Upper lobe of right lung (tissue), 1 donor: ENCODE data around the gene TSC1. TPM values are rescaled to one million over a fixed set of nuclear protein-coding genes. Genes with fewer than 3 reads are reported as not detected.
"Not testable (repeated sequence)": the region's sequence is repeated elsewhere in the genome, so short reads cannot be mapped to it uniquely, and the experiment has no call there.

Source experiments
- ATAC-seq: fragments of 200-7000 bp; cut with Tn5 transposase; one replicate; pipeline ENCODE4 v1.9.1; 2020; ENCODE audit warnings: mild to moderate bottlenecking, moderate library complexity
- DNase-seq: peaks from one replicate; pipeline ENCODE4 v3.0.0-alpha.2; 2020
- H3K27ac ChIP-seq: fragments of 200-600 bp; one replicate; pipeline ENCODE4 v1.8.0; 2022
- H3K27me3 ChIP-seq: fragments of 200-600 bp; one replicate; pipeline ENCODE4 v1.8.0; 2022; ENCODE audit warnings: mild to moderate bottlenecking
- H3K36me3 ChIP-seq: fragments of 200-600 bp; one replicate; pipeline ENCODE4 v1.8.0; 2022
- H3K4me1 ChIP-seq: fragments of 200-600 bp; one replicate; pipeline ENCODE4 v1.8.0; 2022
- H3K4me3 ChIP-seq: fragments of 200-600 bp; one replicate; pipeline ENCODE4 v1.8.0; 2022; ENCODE audit warnings: mild to moderate bottlenecking
- H3K9me3 ChIP-seq: fragments of 200-600 bp; one replicate; pipeline ENCODE4 v1.8.0; 2022
- intact Hi-C: fragments of 100-400 bp; cut with DNase I; formaldehyde crosslinking; loops from one replicate; pipeline ENCODE4 v1.11.0; 2022
- long read RNA-seq: library from polyadenylated mRNA; unstranded; transcript quantifications from one replicate; pipeline ENCODE4 v2.0.0, GENCODE V29; 2021
- total RNA-seq: library from RNA; stranded (reverse); fragmentation: NEBNext Ultra II Directional; extraction: Animal tissue kit (Norgen Biotek cat#: 25700); gene quantifications from one replicate; pipeline ENCODE4 v1.2.1, GENCODE V29; 2021
- TF ChIP-seq, protein P1 (sequence below): fragments of 200-600 bp; IDR thresholded peaks from one replicate; pipeline ENCODE4 v1.8.0; 2022; ENCODE audit warnings: antibody characterized with exemption
- donor health status: DM: no; HTN: yes; CAD: no; lungs with severe emphysema.

The TSC1 gene
- 44.9 TPM for total RNA-seq
- long read RNA-seq, full-length matches to known transcripts = 5 of 13 reads
- long read RNA-seq, partial matches to known transcripts = 2 of 13 reads
- long read RNA-seq, other reads (novel, unspliced or antisense) = 6 of 13 reads

DNA sequence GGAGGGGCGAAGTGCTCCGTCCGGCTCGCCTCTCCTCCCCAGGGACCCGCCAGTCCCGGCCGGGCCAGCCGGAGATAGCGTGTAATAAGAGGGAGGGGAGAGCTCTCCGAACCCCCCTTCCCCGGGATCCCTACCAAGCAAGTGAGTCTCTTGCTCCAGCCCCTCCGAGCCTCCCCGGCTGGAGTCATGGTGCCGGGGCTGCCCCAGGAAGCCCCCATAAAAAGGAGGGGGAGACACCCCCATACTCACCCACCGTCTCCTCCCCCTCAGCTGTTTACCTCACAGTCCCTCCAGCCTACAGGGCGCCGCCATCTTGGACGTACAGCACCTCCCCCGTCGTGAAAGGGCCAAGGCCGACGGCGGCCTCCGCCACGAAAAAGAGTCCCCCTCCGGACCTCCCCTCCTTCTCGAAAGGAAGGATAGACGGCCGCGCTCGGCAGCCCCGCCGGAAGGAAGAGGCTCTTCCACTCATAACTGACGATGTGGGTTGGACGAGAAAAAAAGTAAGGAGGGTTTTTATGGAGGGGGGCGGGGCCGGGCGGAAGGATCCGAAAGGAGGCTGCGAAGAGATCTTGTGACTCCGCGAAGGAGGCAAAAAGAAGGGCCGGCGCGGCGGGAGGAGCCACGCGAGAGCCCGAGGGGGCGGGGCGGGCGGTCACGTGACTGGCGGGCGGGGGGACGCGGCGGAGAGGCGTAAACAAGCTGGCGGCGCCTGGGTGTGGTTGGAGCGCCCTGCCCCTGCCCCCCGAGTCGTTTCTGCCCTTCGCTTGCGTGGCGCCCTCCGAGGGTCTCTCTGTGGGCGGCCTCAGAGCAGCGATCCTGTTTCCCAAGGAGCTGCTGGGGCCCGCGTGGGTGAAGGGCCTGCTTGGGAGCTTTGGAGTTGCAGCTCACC, at the start of gene TSC1:
TSC1 (minus strand) TSS at position 323 of the 892 bp plus-strand sequence. CDS start 15,744 bp downstream, outside the sequence.
- H3K36me3 ChIP-seq = no peaks in the 10 kb centered on the region
- TF ChIP-seq, protein P1, sequence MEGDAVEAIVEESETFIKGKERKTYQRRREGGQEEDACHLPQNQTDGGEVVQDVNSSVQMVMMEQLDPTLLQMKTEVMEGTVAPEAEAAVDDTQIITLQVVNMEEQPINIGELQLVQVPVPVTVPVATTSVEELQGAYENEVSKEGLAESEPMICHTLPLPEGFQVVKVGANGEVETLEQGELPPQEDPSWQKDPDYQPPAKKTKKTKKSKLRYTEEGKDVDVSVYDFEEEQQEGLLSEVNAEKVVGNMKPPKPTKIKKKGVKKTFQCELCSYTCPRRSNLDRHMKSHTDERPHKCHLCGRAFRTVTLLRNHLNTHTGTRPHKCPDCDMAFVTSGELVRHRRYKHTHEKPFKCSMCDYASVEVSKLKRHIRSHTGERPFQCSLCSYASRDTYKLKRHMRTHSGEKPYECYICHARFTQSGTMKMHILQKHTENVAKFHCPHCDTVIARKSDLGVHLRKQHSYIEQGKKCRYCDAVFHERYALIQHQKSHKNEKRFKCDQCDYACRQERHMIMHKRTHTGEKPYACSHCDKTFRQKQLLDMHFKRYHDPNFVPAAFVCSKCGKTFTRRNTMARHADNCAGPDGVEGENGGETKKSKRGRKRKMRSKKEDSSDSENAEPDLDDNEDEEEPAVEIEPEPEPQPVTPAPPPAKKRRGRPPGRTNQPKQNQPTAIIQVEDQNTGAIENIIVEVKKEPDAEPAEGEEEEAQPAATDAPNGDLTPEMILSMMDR = no peak
- no peaks in the 10 kb centered on the region for H3K9me3 ChIP-seq
- DNase-seq (peak; percentile 99), ATAC-seq (peak; percentile 94)
- peak within 1 kb of the TSS; percentile 88 for H3K4me3 ChIP-seq
- H3K27ac ChIP-seq = peak within 1 kb of the TSS; percentile 100
- no peaks in the 10 kb centered on the region for H3K27me3 ChIP-seq
- peaks cover 21% of the 10 kb centered on the region for H3K4me1 ChIP-seq
- intact Hi-C loops = no loop called here

DNA sequence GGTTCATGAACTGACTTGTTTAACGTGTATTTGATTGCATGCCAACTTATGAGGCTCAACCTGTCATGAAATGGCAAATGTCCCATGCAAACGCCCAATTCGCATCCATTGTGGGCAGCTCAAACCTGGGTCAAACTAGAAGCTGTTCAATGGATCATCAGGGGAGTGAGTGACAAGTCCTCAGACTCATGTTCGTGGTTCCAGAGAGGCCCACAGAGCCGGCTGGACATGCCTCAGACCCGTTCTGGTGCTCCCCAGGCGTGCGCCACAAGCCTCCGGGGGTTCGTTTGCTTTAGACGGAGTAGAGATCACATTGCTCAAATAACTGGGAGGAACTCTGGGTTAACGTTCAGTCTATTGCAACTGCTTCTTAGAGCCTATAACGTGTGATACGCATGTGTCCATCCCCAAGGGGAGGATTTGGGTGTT, 49.1 kb upstream of the TSC1 start:
- peaks cover 50% of the 10 kb centered on the region for H3K27me3 ChIP-seq
- intact Hi-C loops = no loop called here
- no peaks in the 10 kb centered on the region for H3K9me3 ChIP-seq
- peaks cover 9% of the 10 kb centered on the region for H3K4me1 ChIP-seq
- H3K4me3 ChIP-seq = no peak overlapping the region
- H3K27ac ChIP-seq = no peak overlapping the region
- H3K36me3 ChIP-seq = no peaks in the 10 kb centered on the region
- DNase-seq (no peak), ATAC-seq (no peak)
- TF ChIP-seq, protein P1 = no peak

DNA sequence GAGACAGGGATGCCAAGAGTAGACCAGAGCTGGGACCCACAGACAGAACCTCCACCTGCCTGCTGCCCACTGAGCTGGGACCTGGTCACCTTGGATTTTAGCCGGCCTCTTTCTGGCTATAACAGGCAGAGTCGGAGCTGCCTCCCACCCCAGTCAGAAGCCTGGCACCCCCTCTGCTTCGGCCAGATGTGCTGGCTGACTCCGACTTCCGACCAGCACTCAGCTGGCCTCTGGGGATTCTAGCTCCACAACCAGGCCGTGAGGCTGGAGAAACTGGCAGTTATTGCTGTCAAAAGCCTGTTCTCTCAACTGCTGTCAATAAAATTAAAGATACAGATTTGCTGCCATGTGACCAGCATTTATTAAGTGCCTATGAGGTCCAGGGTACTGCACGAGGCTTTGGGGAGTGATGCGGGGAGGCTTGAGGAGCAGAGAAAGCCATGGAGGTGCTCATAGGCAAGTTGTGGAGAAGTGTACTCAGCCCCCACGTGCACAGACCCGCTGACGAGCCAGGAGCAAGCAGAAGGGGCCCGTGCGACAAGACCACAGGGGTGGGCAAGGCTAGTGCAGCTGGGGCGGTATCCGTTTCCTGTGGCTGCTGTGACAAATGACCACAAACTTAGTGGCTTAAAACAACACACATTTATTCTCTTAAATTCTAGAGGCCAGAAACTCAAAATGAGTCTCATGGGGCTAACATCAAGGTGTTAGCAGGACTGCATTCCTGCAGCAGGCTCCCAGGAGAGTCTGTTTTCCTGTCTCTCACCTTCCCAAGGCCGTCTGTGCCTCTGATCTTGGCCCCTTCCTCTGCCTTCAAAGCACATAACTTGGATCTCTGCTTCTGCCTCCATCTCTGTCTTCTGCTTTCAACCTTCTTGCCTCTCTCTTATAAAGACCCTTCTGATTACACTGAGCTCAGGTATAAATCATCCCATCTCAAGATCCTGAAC, 47.2 kb upstream of the TSC1 start:
- Histone ChIP-seq H3K4me1 (peaks cover 9% of the 10 kb centered on the region), H3K27me3 (peaks cover 49% of the 10 kb centered on the region), H3K36me3 (no peaks in the 10 kb centered on the region), H3K4me3 (no peak overlapping the region), H3K9me3 (no peaks in the 10 kb centered on the region), H3K27ac (no peak overlapping the region)
- no peak for DNase-seq
- TF ChIP-seq, protein P1 = no peak
- intact Hi-C loops = no loop called here
- no peak for ATAC-seq

DNA sequence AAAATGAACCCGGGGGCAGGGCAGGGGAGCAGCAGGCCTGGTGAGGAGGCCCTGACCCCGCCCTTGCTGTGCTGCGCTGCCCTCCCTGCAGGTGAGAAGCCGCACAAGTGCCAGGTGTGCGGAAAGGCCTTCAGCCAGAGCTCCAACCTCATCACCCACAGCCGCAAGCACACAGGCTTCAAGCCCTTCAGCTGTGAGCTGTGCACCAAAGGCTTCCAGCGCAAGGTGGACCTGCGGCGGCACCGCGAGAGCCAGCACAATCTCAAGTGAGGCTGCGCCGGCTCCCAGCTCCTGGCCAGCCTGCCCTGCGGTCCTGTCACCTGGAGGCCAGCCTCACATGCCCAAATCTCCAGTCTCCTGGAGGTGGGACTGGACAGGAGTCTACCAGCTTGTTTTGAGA, 46.4 kb upstream of the TSC1 start:
- DNase-seq = no peak
- ATAC-seq = no peak

DNA sequence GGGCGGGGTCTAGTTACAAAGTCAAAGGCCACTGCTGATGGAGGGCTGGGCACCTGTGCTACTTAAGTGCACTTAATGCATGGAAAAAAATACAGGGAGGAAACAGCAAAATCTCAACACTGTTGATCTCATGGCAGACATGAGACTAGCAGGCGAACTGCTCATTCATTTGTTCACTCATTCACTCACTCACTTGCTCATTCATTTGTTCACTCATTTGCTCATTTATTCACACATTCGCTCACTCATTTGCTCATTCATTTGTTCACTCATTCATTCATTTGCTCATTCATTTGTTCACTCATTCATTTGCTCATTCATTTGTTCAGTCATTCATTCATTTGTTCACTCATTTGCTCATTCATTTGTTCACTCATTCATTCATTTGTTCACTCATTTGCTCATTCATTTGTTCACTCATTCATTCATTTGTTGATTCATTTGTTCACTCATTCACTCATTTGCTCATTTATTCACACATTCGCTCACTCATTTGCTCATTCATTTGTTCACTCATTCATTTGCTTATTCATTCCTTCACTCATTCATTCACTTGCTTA, 45.7 kb upstream of the TSC1 start:
- ATAC-seq = not testable (repeated sequence)

More for the DNA sequence above, 46.4 kb upstream of the TSC1 start:
- intact Hi-C loops = no loop called here
- Histone ChIP-seq H3K9me3 (no peaks in the 10 kb centered on the region), H3K4me3 (no peak overlapping the region), H3K27me3 (peaks cover 46% of the 10 kb centered on the region), H3K36me3 (no peaks in the 10 kb centered on the region), H3K27ac (no peak overlapping the region), H3K4me1 (peaks cover 9% of the 10 kb centered on the region)
- TF ChIP-seq, protein P1 = no peak

More for the DNA sequence above, 45.7 kb upstream of the TSC1 start:
- H3K4me1 ChIP-seq, H3K36me3 ChIP-seq, intact Hi-C loops, H3K4me3 ChIP-seq, H3K9me3 ChIP-seq, DNase-seq, H3K27ac ChIP-seq: not testable (repeated sequence)
- H3K27me3 ChIP-seq = peaks cover 50% of the 10 kb centered on the region
